ENCODE results near the gene POFUT1. TPM values are rescaled to one million over a fixed set of nuclear protein-coding genes. Genes with fewer than 3 reads are reported as not detected.
"Not testable (repeated sequence)": the region's sequence is repeated elsewhere in the genome, so short reads cannot be mapped to it uniquely, and the experiment has no call there.

POFUT1 gene
- polyA plus RNA-seq, 2 of the 4 experiments (the other 2 are of a cell fraction), result 29.6 to 43.9 TPM

DNA sequence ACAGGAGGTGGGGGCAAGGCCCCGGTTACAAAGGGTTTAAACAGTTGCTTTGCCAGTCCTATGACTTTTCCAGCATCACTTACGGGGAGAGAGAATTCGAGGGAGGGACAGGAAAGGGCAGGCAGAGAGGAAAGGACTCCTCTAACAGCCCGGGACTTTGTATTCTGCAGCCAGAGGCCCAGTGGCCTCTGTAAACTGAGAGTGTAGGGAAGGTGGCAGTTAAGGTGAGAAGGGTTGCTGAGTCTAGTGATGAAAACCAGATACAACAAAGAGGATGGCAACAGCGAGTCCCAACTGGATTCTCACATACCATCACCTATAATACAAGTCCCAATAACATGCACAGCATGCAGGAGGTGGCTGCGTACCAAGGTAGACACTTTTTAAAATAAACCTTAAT, 13.7 kb upstream of the POFUT1 start (continued):
- TF ChIP-seq, protein P1, sequence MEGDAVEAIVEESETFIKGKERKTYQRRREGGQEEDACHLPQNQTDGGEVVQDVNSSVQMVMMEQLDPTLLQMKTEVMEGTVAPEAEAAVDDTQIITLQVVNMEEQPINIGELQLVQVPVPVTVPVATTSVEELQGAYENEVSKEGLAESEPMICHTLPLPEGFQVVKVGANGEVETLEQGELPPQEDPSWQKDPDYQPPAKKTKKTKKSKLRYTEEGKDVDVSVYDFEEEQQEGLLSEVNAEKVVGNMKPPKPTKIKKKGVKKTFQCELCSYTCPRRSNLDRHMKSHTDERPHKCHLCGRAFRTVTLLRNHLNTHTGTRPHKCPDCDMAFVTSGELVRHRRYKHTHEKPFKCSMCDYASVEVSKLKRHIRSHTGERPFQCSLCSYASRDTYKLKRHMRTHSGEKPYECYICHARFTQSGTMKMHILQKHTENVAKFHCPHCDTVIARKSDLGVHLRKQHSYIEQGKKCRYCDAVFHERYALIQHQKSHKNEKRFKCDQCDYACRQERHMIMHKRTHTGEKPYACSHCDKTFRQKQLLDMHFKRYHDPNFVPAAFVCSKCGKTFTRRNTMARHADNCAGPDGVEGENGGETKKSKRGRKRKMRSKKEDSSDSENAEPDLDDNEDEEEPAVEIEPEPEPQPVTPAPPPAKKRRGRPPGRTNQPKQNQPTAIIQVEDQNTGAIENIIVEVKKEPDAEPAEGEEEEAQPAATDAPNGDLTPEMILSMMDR (IDR thresholded peaks at IDR 0.05), result no peak

DNA sequence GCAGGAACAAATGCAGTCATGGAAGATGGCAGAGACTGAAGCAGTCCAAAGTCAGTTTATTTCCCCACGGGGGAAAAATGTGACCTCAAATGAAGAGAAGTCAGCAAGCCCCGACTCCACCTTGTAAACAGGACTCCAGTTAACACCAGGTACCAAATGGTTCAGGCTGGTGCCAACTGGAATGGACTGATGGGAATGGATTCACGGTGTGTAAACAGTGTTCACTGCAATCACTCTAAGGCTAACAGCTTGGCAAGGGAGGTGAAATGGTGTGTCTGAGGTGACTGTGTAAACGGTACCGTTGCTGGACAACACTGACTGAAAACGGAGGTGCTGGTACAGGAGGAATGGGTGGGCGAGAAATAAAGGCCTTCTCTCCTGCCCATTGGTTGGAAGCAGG, 12.1 kb upstream of the POFUT1 start:
- POLR2A ChIA-PET, result no interaction called here
- Histone ChIP-seq H3K4me1 (no peaks in the 10 kb centered on the region), H3K4me2 (no peak overlapping the region), H3K9me3 (no peaks in the 10 kb centered on the region), H3K4me3 (no peak overlapping the region), H3K27ac (no peak overlapping the region)
- DNase-seq (ENCODE audit: low read depth in 1 of 2, low spot score in 1 of 2), result no peak
- no peak for ATAC-seq
- no peak for FAIRE-seq
- CTCF ChIA-PET, result interaction anchor here (2.5 kb wide), 1 partner anchor 10 kb away, joined by 6 read pairs; no protein-coding TSS in a partner anchor
- 77% methylated on average over 7 of the region's 7 CpGs for WGBS (ENCODE audit: missing lambda C conversion rate)
- TF ChIP-seq ZSCAN20 (CRISPR knock-in tag; IDR thresholded peaks at IDR 0.05) (no peak), HOXB5 (CRISPR knock-in tag; IDR thresholded peaks at IDR 0.05) (no peak), FOXS1 (CRISPR knock-in tag; IDR thresholded peaks at IDR 0.05) (no peak), EP300 (IDR thresholded peaks at IDR 0.05) (no peak), RFX5 (IDR thresholded peaks at IDR 0.05) (no peak), TP53 (CRISPR knock-in tag; IDR thresholded peaks at IDR 0.05) (no peak), RNF2 (IDR thresholded peaks at IDR 0.05; ENCODE audit: borderline replicate concordance, low read depth) (no peak)
- TF ChIP-seq, protein P2, sequence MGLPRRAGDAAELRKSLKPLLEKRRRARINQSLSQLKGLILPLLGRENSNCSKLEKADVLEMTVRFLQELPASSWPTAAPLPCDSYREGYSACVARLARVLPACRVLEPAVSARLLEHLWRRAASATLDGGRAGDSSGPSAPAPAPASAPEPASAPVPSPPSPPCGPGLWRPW (IDR thresholded peaks at IDR 0.05), result no peak

- CTCF ChIA-PET, result interaction anchor here (2.5 kb wide), 1 partner anchor 9 kb away, joined by 6 read pairs; no protein-coding TSS in a partner anchor
- POLR2A ChIA-PET; H3K4me1 ChIP-seq; H3K4me3 ChIP-seq; ATAC-seq; FAIRE-seq; H3K27ac ChIP-seq; H3K9me3 ChIP-seq; H3K4me2 ChIP-seq; DNase-seq (ENCODE audit: low read depth in 1 of 2, low spot score in 1 of 2): not testable (repeated sequence)
- 95% methylated on average over 11 of the region's 11 CpGs for WGBS (ENCODE audit: missing lambda C conversion rate)
Observed at GRCh38 chr20:32196613-32197012, 11.1 kb upstream of the POFUT1 start.

GRCh38 chr20:32197136-32197535, 10.5 kb upstream of the POFUT1 start:
- ATAC-seq, result peak in 1 of 2 experiments; percentile 64; a peak in 3 of 6 replicates
- CTCF ChIA-PET, result interaction anchor here (2.5 kb wide), 1 partner anchor 9 kb away, joined by 6 read pairs; no protein-coding TSS in a partner anchor

GRCh38 chr20:32199006-32199405, 8.7 kb upstream of the POFUT1 start:
- POLR2A ChIA-PET, result no interaction called here
- ATAC-seq (no peak), FAIRE-seq (no peak), DNase-seq (ENCODE audit: low read depth in 1 of 2, low spot score in 1 of 2) (no peak)
- Histone ChIP-seq H3K27ac (no peak overlapping the region), H3K4me2 (no peak overlapping the region), H3K9me3 (no peaks in the 10 kb centered on the region), H3K4me3 (no peak overlapping the region), H3K4me1 (no peaks in the 10 kb centered on the region)
- TF ChIP-seq RCOR1 (IDR thresholded peaks at IDR 0.05; ENCODE audit: low read depth, low read length) (no peak), KDM1A (IDR thresholded peaks at IDR 0.05; ENCODE audit: low read depth) (no peak), KDM5A (IDR thresholded peaks at IDR 0.05) (no peak)
- 89% methylated on average over 4 of the region's 4 CpGs for WGBS (ENCODE audit: missing lambda C conversion rate)
- CTCF ChIA-PET, result interaction anchor here (0.9 kb wide), 1 partner anchor 39 kb away, joined by 3 read pairs; no protein-coding TSS in a partner anchor

More at GRCh38 chr20:32197136-32197535, 10.5 kb upstream of the POFUT1 start:
- POLR2A ChIA-PET, FAIRE-seq, H3K4me2 ChIP-seq, H3K9me3 ChIP-seq, H3K27ac ChIP-seq, H3K4me3 ChIP-seq, H3K4me1 ChIP-seq: not testable (repeated sequence)
- DNase-seq (ENCODE audit: low read depth in 1 of 2, low spot score in 1 of 2), result peak in 1 of 2 experiments; percentile 31
- 94% methylated on average over 20 of the region's 20 CpGs for WGBS (ENCODE audit: missing lambda C conversion rate)
- TF ChIP-seq RAD21 (conservative IDR thresholded peaks at IDR 0.05 in 1 of 2, IDR thresholded peaks at IDR 0.05 in 1 of 2), result peak in 1 of 2 experiments; percentile 18; a peak in 1 of 5 replicates

Data from A549 (cell line).